Measurements from ENCODE around the gene KRT1.

Gene KRT1

DNA sequence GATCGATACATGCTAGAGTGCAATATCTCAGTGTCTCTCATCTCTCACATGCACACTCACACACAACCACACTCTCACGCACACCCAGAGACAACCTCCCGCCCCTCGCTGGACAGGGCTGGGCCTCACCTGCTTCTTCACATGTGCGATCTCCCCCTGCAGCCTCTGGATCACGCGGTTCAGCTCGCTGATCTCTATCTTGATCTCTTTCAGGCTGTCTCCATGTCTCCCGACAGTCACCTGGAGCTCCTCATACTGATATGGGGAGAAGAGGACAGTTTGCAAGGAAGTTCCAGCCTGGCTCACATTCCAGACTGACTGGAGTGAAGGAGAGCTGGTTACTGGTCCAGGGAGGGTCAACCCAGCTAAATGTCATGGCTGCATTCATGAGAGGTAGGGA lies 32.6 kb downstream of the KRT1 start:
- TF ChIP-seq TAF1 (IDR thresholded peaks at IDR 0.05; ENCODE audit: borderline replicate concordance, insufficient read depth, low read length) (no peak), SIN3A (IDR thresholded peaks at IDR 0.05; ENCODE audit: borderline replicate concordance, insufficient read depth, low read length) (no peak), FOXP2 (optimal IDR thresholded peaks at IDR 0.05; ENCODE audit: borderline replicate concordance, extremely low read depth, extremely low read length, insufficient read depth) (no peak), POLR2AphosphoS5 (IDR thresholded peaks at IDR 0.05; ENCODE audit: low read depth, low read length) (no peak)
- TF ChIP-seq, protein P1, sequence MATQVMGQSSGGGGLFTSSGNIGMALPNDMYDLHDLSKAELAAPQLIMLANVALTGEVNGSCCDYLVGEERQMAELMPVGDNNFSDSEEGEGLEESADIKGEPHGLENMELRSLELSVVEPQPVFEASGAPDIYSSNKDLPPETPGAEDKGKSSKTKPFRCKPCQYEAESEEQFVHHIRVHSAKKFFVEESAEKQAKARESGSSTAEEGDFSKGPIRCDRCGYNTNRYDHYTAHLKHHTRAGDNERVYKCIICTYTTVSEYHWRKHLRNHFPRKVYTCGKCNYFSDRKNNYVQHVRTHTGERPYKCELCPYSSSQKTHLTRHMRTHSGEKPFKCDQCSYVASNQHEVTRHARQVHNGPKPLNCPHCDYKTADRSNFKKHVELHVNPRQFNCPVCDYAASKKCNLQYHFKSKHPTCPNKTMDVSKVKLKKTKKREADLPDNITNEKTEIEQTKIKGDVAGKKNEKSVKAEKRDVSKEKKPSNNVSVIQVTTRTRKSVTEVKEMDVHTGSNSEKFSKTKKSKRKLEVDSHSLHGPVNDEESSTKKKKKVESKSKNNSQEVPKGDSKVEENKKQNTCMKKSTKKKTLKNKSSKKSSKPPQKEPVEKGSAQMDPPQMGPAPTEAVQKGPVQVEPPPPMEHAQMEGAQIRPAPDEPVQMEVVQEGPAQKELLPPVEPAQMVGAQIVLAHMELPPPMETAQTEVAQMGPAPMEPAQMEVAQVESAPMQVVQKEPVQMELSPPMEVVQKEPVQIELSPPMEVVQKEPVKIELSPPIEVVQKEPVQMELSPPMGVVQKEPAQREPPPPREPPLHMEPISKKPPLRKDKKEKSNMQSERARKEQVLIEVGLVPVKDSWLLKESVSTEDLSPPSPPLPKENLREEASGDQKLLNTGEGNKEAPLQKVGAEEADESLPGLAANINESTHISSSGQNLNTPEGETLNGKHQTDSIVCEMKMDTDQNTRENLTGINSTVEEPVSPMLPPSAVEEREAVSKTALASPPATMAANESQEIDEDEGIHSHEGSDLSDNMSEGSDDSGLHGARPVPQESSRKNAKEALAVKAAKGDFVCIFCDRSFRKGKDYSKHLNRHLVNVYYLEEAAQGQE (IDR thresholded peaks at IDR 0.05; ENCODE audit: insufficient read depth in 1 of 2, low read depth in 2 of 2, low read length in 2 of 2), result no peak

DNA sequence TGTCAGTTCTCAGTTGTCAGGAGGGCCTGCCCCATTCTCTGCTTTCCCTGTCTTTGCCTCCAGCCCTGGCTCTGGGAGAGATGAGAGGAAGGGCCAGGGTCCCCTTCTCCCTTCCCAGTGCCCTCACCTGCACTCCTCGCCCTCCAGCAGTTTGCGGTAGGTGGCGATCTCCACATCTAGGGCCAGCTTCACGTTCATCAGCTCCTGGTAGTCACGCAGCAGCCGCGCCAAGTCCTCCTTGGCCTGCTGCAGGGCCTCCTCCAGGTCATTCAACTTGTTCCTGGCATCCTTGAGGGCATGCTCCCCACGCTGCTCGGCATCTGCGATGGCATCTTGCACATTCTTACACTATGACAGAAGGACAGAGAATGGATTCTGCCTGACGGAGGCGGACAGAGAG lies 33.6 kb downstream of the KRT1 start:
- TF ChIP-seq POLR2AphosphoS5 (IDR thresholded peaks at IDR 0.05; ENCODE audit: low read depth, low read length) (no peak), TAF1 (IDR thresholded peaks at IDR 0.05; ENCODE audit: borderline replicate concordance, insufficient read depth, low read length) (no peak), SIN3A (IDR thresholded peaks at IDR 0.05; ENCODE audit: borderline replicate concordance, insufficient read depth, low read length) (no peak), FOXP2 (optimal IDR thresholded peaks at IDR 0.05; ENCODE audit: borderline replicate concordance, extremely low read depth, extremely low read length, insufficient read depth) (no peak)
- TF ChIP-seq, protein P1 (IDR thresholded peaks at IDR 0.05; ENCODE audit: insufficient read depth in 1 of 2, low read depth in 2 of 2, low read length in 2 of 2), result no peak

DNA sequence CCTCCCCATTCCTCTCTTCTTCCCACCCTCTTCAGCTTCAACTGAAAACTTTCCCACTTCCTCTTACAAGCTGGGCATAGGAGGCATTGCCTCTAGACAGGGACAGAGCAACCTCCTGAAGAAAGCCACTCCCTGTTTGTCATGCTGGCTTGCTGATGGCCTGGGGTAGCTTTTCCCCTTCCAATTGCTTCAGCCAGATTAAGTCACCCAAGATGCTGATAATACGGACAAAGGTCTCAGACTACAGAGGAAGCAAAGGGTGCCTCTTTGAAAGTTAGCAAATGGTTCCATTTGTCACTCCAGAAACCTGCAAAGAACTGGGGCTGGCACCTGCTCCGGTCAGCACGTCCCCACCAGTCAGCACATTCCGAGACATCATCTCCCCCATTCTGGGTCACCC lies 34.2 kb downstream of the KRT1 start:
- TF ChIP-seq, protein P1 (IDR thresholded peaks at IDR 0.05; ENCODE audit: insufficient read depth in 1 of 2, low read depth in 2 of 2, low read length in 2 of 2), result no peak
- TF ChIP-seq POLR2AphosphoS5 (IDR thresholded peaks at IDR 0.05; ENCODE audit: low read depth, low read length) (no peak), FOXP2 (optimal IDR thresholded peaks at IDR 0.05; ENCODE audit: borderline replicate concordance, extremely low read depth, extremely low read length, insufficient read depth) (no peak), SIN3A (IDR thresholded peaks at IDR 0.05; ENCODE audit: borderline replicate concordance, insufficient read depth, low read length) (no peak), TAF1 (IDR thresholded peaks at IDR 0.05; ENCODE audit: borderline replicate concordance, insufficient read depth, low read length) (no peak)

DNA sequence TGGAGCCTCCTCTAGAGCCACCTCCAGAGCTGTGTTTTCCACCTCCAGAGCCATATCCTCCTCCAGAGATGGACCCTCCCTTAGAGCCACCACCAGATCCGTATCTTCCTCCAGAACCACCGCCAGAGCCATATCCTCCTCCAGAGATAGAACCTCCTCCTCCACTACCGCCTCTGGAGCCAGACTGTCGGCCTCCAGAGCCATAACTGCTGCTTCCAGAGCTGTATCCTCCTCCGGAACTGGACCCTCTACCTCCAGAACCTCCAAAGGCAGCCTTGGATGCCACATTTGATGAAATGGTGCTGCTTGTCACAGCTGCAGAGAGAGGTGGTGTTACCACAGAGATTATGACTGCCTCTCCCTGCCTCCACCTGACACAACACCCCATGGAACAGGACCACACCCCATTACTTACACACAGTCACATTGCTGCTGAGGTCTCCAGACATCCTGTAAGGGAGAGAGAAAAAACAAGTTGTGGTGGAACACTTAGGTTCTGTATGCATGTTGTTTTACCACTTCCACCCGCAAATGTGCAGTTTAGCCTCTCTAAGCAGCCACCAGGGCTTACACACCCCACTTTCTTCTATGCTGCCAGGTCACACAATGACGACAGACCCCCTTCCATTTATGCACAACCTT lies 35.0 kb downstream of the KRT1 start:
- TF ChIP-seq SIN3A (IDR thresholded peaks at IDR 0.05; ENCODE audit: borderline replicate concordance, insufficient read depth, low read length) (no peak), TAF1 (IDR thresholded peaks at IDR 0.05; ENCODE audit: borderline replicate concordance, insufficient read depth, low read length) (no peak), FOXP2 (optimal IDR thresholded peaks at IDR 0.05; ENCODE audit: borderline replicate concordance, extremely low read depth, extremely low read length, insufficient read depth) (no peak), POLR2AphosphoS5 (IDR thresholded peaks at IDR 0.05; ENCODE audit: low read depth, low read length) (no peak)
- TF ChIP-seq, protein P1 (IDR thresholded peaks at IDR 0.05; ENCODE audit: insufficient read depth in 1 of 2, low read depth in 2 of 2, low read length in 2 of 2), result no peak
